Upper lobe of left lung (tissue), 6 donors: ENCODE measurements around the gene ME3. TPM values are rescaled to one million over a fixed set of nuclear protein-coding genes. Genes with fewer than 3 reads are reported as not detected.

Experiments
- ATAC-seq, 2 donors: fragments of 200-7000 bp; cut with Tn5 transposase; one replicate each; pipeline ENCODE4 v1.9.1; 2022; ENCODE audit warnings: mild to moderate bottlenecking in 2 of 2, moderate library complexity in 2 of 2; ENCODE audit not compliant: low FRiP score in 2 of 2
- DNase-seq, 2 donors: peaks; one replicate each; pipeline ENCODE4 v3.0.0-alpha.2; 2019 to 2020
- H3K27ac ChIP-seq, 4 donors: fragments of 200-600 bp; sonication (generic); one replicate each; pipeline ENCODE4 v1.5.1; 2016 to 2019
- H3K27me3 ChIP-seq, 4 donors: fragments of 200-600 bp; sonication (generic); one replicate each; pipeline ENCODE4 v1.5.1; 2017 to 2019
- H3K36me3 ChIP-seq, 4 donors: fragments of 200-600 bp; sonication (generic); one replicate each; pipeline ENCODE4 v1.5.1; 2016 to 2019
- H3K4me1 ChIP-seq, 4 donors: fragments of 200-600 bp; sonication (generic); one replicate each; pipeline ENCODE4 v1.5.1; 2018 to 2019
- H3K4me3 ChIP-seq, 4 donors: fragments of 200-600 bp; sonication (generic); one replicate each; pipeline ENCODE4 v1.5.1; 2017 to 2019; ENCODE audit warnings: mild to moderate bottlenecking in 2 of 4, moderate library complexity in 1 of 4
- H3K9me3 ChIP-seq, 4 donors: fragments of 200-600 bp; sonication (generic); one replicate each; pipeline ENCODE4 v1.5.1; 2018 to 2019
- EP300 ChIP-seq, 4 donors: sonication (generic); formaldehyde crosslinking; IDR thresholded peaks; one replicate each; pipeline ENCODE4 v1.5.1; 2017; ENCODE audit warnings: antibody characterized with exemption in 4 of 4, control low read depth in 2 of 4
- POLR2A ChIP-seq, 4 donors: fragments of 450-650 bp; IDR thresholded peaks; one replicate each; pipeline ENCODE4 v1.5.1; 2016 to 2017; ENCODE audit warnings: antibody characterized with exemption in 4 of 4, mild to moderate bottlenecking in 2 of 4
- POLR2AphosphoS5 ChIP-seq, 2 donors: sonication (generic); formaldehyde crosslinking; IDR thresholded peaks; one replicate each; pipeline ENCODE4 v1.5.1; 2017; ENCODE audit warnings: antibody characterized with exemption in 2 of 2
- WGBS, 2 donors: methylation state at CpG; one replicate each; pipeline ENCODE4 v1.1.5; 2017 to 2018; 5-methylcytosine and 5-hydroxymethylcytosine counted together
- total RNA-seq, 6 donors: library from RNA; depleted of rRNA in 4 of 6; stranded (reverse); fragments of >200 nt in 4 of 6; gene quantifications; one replicate each; pipeline versions ENCODE4 v1.1.0 to v1.2.1, GENCODE V29; 2016 to 2021
- TF ChIP-seq, protein P1 (sequence below), 6 experiments: fragments of 450-650 bp in 4 of 6; fragments of 200-600 bp in 2 of 6; sonication (generic) in 2 of 6; IDR thresholded peaks; one replicate each; pipeline ENCODE4 v1.5.1; 2016 to 2019; ENCODE audit warnings: antibody characterized with exemption in 6 of 6
- donor health status: DM: no; HTN: no; CAD: no; lungs with moderate emphysema.
- donor health status: DM: no; HTN: yes; CAD: no; lungs with severe emphysema.

The ME3 gene
- total RNA-seq, 6 donors from 2014 or later, result 19.5 to 56.6 (median 34.7) TPM

DNA sequence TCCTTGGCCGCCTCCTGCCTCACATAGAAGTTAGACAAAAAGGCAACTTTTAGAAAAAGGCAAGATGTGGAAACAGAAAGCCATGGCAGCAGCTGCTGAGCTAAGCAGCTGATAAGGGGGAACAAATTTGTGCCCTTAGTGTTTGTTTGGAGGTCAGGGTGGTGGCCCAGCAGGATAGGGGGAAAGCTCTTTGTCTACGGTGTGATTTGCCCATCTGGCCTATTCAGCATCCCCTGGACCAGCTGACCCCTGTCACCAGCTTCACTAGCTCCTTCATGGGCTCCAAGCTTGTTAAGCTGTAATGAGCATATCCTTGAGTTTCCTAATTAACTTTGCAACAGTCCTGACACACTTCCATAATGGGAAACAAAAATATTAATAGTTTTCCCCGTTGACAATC, 5.9 kb upstream of the ME3 start:
- H3K36me3 ChIP-seq, result no peaks in the 10 kb centered on the region
- DNase-seq (no peak), ATAC-seq (no peak)
- H3K4me3 ChIP-seq, result no peak overlapping the region
- no peaks in the 10 kb centered on the region for H3K27me3 ChIP-seq
- no peaks in the 10 kb centered on the region for H3K9me3 ChIP-seq
- peaks cover 0 to 4% (median 0%) of the 10 kb centered on the region in 4 donors for H3K4me1 ChIP-seq
- TF ChIP-seq EP300 (IDR thresholded peaks at IDR 0.05), result no peak
- TF ChIP-seq POLR2A (IDR thresholded peaks at IDR 0.05), result no peak
- no peak for TF ChIP-seq POLR2AphosphoS5 (IDR thresholded peaks at IDR 0.05)
- TF ChIP-seq, protein P1, sequence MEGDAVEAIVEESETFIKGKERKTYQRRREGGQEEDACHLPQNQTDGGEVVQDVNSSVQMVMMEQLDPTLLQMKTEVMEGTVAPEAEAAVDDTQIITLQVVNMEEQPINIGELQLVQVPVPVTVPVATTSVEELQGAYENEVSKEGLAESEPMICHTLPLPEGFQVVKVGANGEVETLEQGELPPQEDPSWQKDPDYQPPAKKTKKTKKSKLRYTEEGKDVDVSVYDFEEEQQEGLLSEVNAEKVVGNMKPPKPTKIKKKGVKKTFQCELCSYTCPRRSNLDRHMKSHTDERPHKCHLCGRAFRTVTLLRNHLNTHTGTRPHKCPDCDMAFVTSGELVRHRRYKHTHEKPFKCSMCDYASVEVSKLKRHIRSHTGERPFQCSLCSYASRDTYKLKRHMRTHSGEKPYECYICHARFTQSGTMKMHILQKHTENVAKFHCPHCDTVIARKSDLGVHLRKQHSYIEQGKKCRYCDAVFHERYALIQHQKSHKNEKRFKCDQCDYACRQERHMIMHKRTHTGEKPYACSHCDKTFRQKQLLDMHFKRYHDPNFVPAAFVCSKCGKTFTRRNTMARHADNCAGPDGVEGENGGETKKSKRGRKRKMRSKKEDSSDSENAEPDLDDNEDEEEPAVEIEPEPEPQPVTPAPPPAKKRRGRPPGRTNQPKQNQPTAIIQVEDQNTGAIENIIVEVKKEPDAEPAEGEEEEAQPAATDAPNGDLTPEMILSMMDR (IDR thresholded peaks at IDR 0.05), result no peak
- no peak overlapping the region for H3K27ac ChIP-seq
- WGBS, 2 donors, result 70 to 73% methylated on average over 3 of the region's 3 CpGs

DNA sequence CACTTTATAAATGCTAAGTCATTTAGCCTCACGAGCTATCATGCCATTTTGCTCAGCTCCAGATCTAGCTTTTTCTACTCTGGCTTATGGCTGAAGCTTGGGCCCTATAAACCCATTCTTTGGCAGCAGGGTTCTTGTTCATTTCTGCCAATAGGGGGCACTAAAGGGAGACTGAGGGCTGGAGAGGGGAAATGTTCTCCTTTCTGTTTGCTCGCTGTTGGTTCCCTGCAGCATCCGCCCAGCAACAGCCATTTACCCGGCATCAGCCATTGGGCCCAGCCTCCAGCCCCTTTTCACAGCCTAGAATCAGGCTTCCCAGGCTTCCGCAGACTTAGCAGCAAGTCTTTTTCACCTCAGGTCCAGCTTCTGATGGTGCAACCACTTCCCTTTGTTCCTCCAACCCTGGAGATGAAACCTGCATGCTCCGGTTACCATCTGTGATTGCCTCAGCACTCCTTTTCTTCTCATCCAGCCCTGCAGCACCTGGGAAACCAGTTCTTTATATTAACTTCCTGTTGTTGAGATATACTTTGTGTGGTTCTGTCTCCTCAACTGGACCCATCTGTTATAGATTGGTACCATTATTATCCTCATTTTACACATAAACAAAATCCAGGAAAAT, 4.2 kb upstream of the ME3 start:
- WGBS, 2 donors, result 86 to 89% methylated on average over 6 of the region's 6 CpGs
- no peak for TF ChIP-seq POLR2AphosphoS5 (IDR thresholded peaks at IDR 0.05)
- TF ChIP-seq, protein P1 (IDR thresholded peaks at IDR 0.05), result peak in 2 of 6 experiments; percentile 15 to 34
- no peak overlapping the region for H3K27ac ChIP-seq
- no peak for ATAC-seq
- no peak for DNase-seq
- H3K9me3 ChIP-seq, result no peaks in the 10 kb centered on the region
- H3K27me3 ChIP-seq, result no peaks in the 10 kb centered on the region
- H3K4me1 ChIP-seq, result peaks cover 0 to 15% (median 7%) of the 10 kb centered on the region in 4 donors
- H3K4me3 ChIP-seq, result no peak overlapping the region
- H3K36me3 ChIP-seq, result no peaks in the 10 kb centered on the region

DNA sequence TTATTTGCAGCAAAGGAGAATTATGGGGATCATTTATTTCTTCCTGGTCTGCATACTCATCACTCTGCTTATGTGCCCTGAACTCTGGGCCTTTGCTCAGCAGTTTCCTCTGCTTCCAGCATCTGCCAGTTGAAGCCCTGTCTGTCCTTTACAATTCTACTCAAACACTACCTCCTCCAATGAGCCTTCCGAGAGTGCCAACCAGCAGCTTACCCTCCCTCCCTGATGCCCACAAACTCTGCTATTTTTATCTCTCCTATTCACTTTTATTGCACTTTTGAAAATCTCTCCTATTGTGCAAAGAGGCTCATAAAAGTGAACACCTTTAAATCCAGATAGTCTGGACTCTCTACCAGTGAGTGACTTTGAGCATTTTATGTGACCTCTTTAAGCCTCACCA, 3.6 kb upstream of the ME3 start:
- ATAC-seq (no peak), DNase-seq (no peak)
- Histone ChIP-seq H3K27me3 (no peaks in the 10 kb centered on the region), H3K4me1 (peaks cover 0 to 19% (median 13%) of the 10 kb centered on the region in 4 donors), H3K27ac (no peak overlapping the region), H3K4me3 (no peak overlapping the region), H3K36me3 (no peaks in the 10 kb centered on the region), H3K9me3 (no peaks in the 10 kb centered on the region)
- TF ChIP-seq POLR2A (IDR thresholded peaks at IDR 0.05) (no peak), EP300 (IDR thresholded peaks at IDR 0.05) (no peak), POLR2AphosphoS5 (IDR thresholded peaks at IDR 0.05) (no peak)
- TF ChIP-seq, protein P1 (IDR thresholded peaks at IDR 0.05), result no peak
- WGBS, 2 donors, result 90% methylated on average over 1 of the region's 1 CpG

DNA sequence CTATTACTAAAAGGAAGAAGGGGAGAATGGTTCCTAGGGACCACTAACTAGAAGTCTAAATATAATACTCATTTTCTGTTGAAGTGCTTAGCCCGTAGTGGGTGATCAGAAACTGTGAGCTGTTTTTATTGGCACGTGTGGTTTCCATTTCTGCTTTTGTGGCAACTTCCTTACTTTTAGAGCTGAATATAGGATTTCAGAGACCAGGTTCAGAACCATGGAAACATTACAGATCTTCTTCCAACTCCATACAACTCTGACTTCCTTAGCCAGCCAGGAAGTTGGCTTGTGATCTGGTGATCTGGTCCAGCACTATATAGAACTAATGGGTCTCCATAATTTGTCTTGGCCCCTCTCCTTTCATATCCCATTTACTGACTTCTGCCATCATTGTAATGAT, 2.6 kb upstream of the ME3 start:
- no peak for ATAC-seq

More for the DNA sequence above, 2.6 kb upstream of the ME3 start:
- H3K4me3 ChIP-seq, result no peak overlapping the region
- DNase-seq, result no peak
- no peaks in the 10 kb centered on the region for H3K27me3 ChIP-seq
- H3K9me3 ChIP-seq, result no peaks in the 10 kb centered on the region
- no peak overlapping the region for H3K27ac ChIP-seq
- TF ChIP-seq POLR2A (IDR thresholded peaks at IDR 0.05) (no peak), POLR2AphosphoS5 (IDR thresholded peaks at IDR 0.05) (no peak), EP300 (IDR thresholded peaks at IDR 0.05) (no peak)
- TF ChIP-seq, protein P1 (IDR thresholded peaks at IDR 0.05), result no peak
- no peaks in the 10 kb centered on the region for H3K36me3 ChIP-seq
- peaks cover 0 to 22% (median 16%) of the 10 kb centered on the region in 4 donors for H3K4me1 ChIP-seq
- WGBS, 2 donors, result 55 to 61% methylated on average over 2 of the region's 2 CpGs
